Germinal center (tissue), 1 donor: ENCODE results near the gene TRPM3.

Source experiments
- DNase-seq: peaks from one replicate; pipeline ENCODE4 v3.0.0; 2012; ENCODE audit warnings: mixed read lengths, low spot score

TRPM3 gene

GRCh38 chr9:70609011-70609410, 512.4 kb downstream of the TRPM3 start:
- DNase-seq = no peak

GRCh38 chr9:70607926-70608325, 513.5 kb downstream of the TRPM3 start:
- DNase-seq = no peak

- no peak for DNase-seq
Observed at GRCh38 chr9:70607329-70607728, 514.1 kb downstream of the TRPM3 start.

- DNase-seq = no peak
Observed at GRCh38 chr9:70603020-70603411, 518.4 kb downstream of the TRPM3 start.

GRCh38 chr9:70602321-70603019, 519.0 kb downstream of the TRPM3 start:
- peak; percentile 27 for DNase-seq

- no peak for DNase-seq
Observed at GRCh38 chr9:70601000-70601951, 520.1 kb downstream of the TRPM3 start.

GRCh38 chr9:70600506-70600905, 520.9 kb downstream of the TRPM3 start:
- no peak for DNase-seq

- no peak for DNase-seq
Observed at GRCh38 chr9:70597886-70598285, 523.5 kb downstream of the TRPM3 start.

GRCh38 chr9:70595211-70595610, 526.2 kb downstream of the TRPM3 start:
- no peak for DNase-seq

- DNase-seq = no peak
Observed at GRCh38 chr9:70594386-70594944, 527.0 kb downstream of the TRPM3 start.

- DNase-seq = no peak
Observed at GRCh38 chr9:70593241-70593640, 528.2 kb downstream of the TRPM3 start.

GRCh38 chr9:70590315-70590677, 531.1 kb downstream of the TRPM3 start:
- DNase-seq = no peak

GRCh38 chr9:70589571-70590314, 531.7 kb downstream of the TRPM3 start:
- DNase-seq = no peak

- DNase-seq = no peak
Observed at GRCh38 chr9:70588999-70589398, 532.4 kb downstream of the TRPM3 start.

GRCh38 chr9:70588381-70588780, 533.0 kb downstream of the TRPM3 start:
- no peak for DNase-seq

GRCh38 chr9:70587201-70587600, 534.2 kb downstream of the TRPM3 start:
- DNase-seq = no peak

- DNase-seq = no peak
Observed at GRCh38 chr9:70586476-70586875, 534.9 kb downstream of the TRPM3 start.

- no peak for DNase-seq
Observed at GRCh38 chr9:70581955-70582350, 539.5 kb downstream of the TRPM3 start.

GRCh38 chr9:70581214-70581954, 540.0 kb downstream of the TRPM3 start:
- no peak for DNase-seq

GRCh38 chr9:70580606-70581195, 540.7 kb downstream of the TRPM3 start:
- no peak for DNase-seq

GRCh38 chr9:70579686-70580085, 541.7 kb downstream of the TRPM3 start:
- DNase-seq = no peak
